Subcutaneous adipose tissue (tissue), 4 donors: ENCODE measurements around the gene SFI1. TPM values are rescaled to one million over a fixed set of nuclear protein-coding genes. Genes with fewer than 3 reads are reported as not detected.

Experiments used
- CTCF ChIP-seq: fragments of 450-650 bp; IDR thresholded peaks from one replicate; pipeline ENCODE4 v1.5.1; 2016; ENCODE audit warnings: low read depth, mild to moderate bottlenecking, control low read depth, antibody characterized with exemption, moderate library complexity
- total RNA-seq, 4 donors: library from RNA; depleted of rRNA; stranded (reverse); fragments of >200 nt; gene quantifications; one replicate each; pipeline ENCODE4 v1.1.0, GENCODE V29; 2016

Gene SFI1
- total RNA-seq, 4 donors from 2014 or later: 7.8 to 28.3 (median 23.2) TPM

GRCh38 chr22:31623592-31624304 lies 127.4 kb downstream of the SFI1 start:
- no peak for TF ChIP-seq CTCF

GRCh38 chr22:31625257-31625640 lies 128.9 kb downstream of the SFI1 start:
- TF ChIP-seq CTCF: no peak

- TF ChIP-seq CTCF: no peak
Observed at GRCh38 chr22:31625661-31626426, 129.5 kb downstream of the SFI1 start.

GRCh38 chr22:31626427-31627150 lies 130.3 kb downstream of the SFI1 start:
- TF ChIP-seq CTCF: no peak

GRCh38 chr22:31627223-31627731 lies 130.9 kb downstream of the SFI1 start:
- TF ChIP-seq CTCF: no peak

- no peak for TF ChIP-seq CTCF
Observed at GRCh38 chr22:31628362-31628761, 132.0 kb downstream of the SFI1 start.
